GM23248 (cell line): ENCODE results near the gene SLC9A6. TPM values are rescaled to one million over a fixed set of nuclear protein-coding genes. Genes with fewer than 3 reads are reported as not detected.

Experiments
- DNase-seq: peaks from one replicate; pipeline ENCODE4 v3.0.0-alpha.2; 2015
- H2AFZ ChIP-seq: fragments of 200-600 bp; sonication (generic); 2 replicates; pipeline ENCODE4 v1.6.1; 2016; ENCODE audit warnings: antibody characterized with exemption
- H3F3A ChIP-seq: fragments of 200-600 bp; sonication (generic); 2 replicates; pipeline ENCODE4 v1.6.1; 2016; ENCODE audit warnings: mild to moderate bottlenecking, antibody characterized with exemption, mixed run types; ENCODE audit not compliant: insufficient read depth
- H3K27ac ChIP-seq: fragments of 200-600 bp; sonication (generic); 2 replicates; pipeline ENCODE4 v1.5.1; 2016; ENCODE audit warnings: mild to moderate bottlenecking
- H3K27me3 ChIP-seq: fragments of 200-600 bp; sonication (generic); replicated peaks from 2 replicates; pipeline ENCODE4 v1.6.1; 2016; ENCODE audit warnings: mild to moderate bottlenecking; ENCODE audit not compliant: insufficient read depth
- H3K36me3 ChIP-seq: fragments of 200-600 bp; sonication (generic); 2 replicates; pipeline ENCODE4 v1.6.1; 2016; ENCODE audit warnings: low read depth, mild to moderate bottlenecking
- H3K4me1 ChIP-seq: fragments of 200-600 bp; sonication (generic); 2 replicates; pipeline ENCODE4 v1.6.1; 2016; ENCODE audit warnings: mild to moderate bottlenecking; ENCODE audit not compliant: insufficient read depth
- H3K4me2 ChIP-seq: fragments of 200-600 bp; sonication (generic); one replicate; pipeline ENCODE4 v1.6.1; 2016; ENCODE audit warnings: mild to moderate bottlenecking; ENCODE audit not compliant: unreplicated experiment
- H3K4me3 ChIP-seq: fragments of 200-600 bp; sonication (generic); 2 replicates; pipeline ENCODE4 v1.5.1; 2016; ENCODE audit warnings: mild to moderate bottlenecking
- H3K79me2 ChIP-seq: fragments of 200-600 bp; sonication (generic); 2 replicates; pipeline ENCODE4 v1.6.1; 2016; ENCODE audit warnings: mild to moderate bottlenecking; ENCODE audit not compliant: insufficient read depth
- H3K9ac ChIP-seq: fragments of 200-600 bp; sonication (generic); 2 replicates; pipeline ENCODE4 v1.6.1; 2016; ENCODE audit warnings: mild to moderate bottlenecking
- H3K9me2 ChIP-seq: fragments of 200-600 bp; sonication (generic); 2 replicates; pipeline ENCODE4 v1.6.1; 2016; ENCODE audit warnings: mixed run types, mild to moderate bottlenecking, moderate library complexity; ENCODE audit not compliant: insufficient read depth
- H3K9me3 ChIP-seq: fragments of 200-600 bp; sonication (generic); one replicate; pipeline ENCODE4 v1.6.1; 2017; ENCODE audit warnings: low read depth
- H4K20me1 ChIP-seq: fragments of 200-600 bp; sonication (generic); 2 replicates; pipeline ENCODE4 v1.6.0; 2016; ENCODE audit not compliant: insufficient read depth
- EZH2 ChIP-seq: fragments of 200-600 bp; sonication (generic); IDR thresholded peaks from 2 replicates; pipeline ENCODE4 v1.6.1; 2018; ENCODE audit warnings: antibody characterized with exemption, mild to moderate bottlenecking; ENCODE audit not compliant: insufficient read depth, poor library complexity, severe bottlenecking
- EZH2phosphoT487 ChIP-seq: fragments of 200-600 bp; sonication (generic); IDR thresholded peaks from 2 replicates; pipeline ENCODE4 v1.6.1; 2018; ENCODE audit warnings: antibody characterized with exemption, moderate library complexity, mild to moderate bottlenecking, low read depth; ENCODE audit not compliant: insufficient read depth
- WGBS, 2 experiments: methylation state at CpG; one replicate each; pipeline ENCODE4 v1.1.6; 2015 to 2017; ENCODE audit warnings: low lambda C conversion rate in 2 of 2, low coverage in 1 of 2; ENCODE audit errors: missing lambda C conversion rate in 2 of 2; 5-methylcytosine and 5-hydroxymethylcytosine counted together
- in situ Hi-C: fragments of 300-500 bp; cut with MboI; formaldehyde crosslinking; loops from 2 replicates; pipeline ENCODE4 v1.15.0; 2020
- polyA plus RNA-seq: library from polyadenylated mRNA; unstranded; fragments of >200 nt; fragmentation: Nextera tagmentation; extraction: Ambion mirVana; gene quantifications from 2 replicates; pipeline ENCODE4 v1.2.1, GENCODE V29; 2016
- total RNA-seq: library from RNA; depleted of rRNA; stranded (reverse); fragments of >200 nt; shearing (Covaris generic); gene quantifications from 2 replicates; pipeline ENCODE4 v1.2.3, GENCODE V29; 2014; rRNA removed

The SLC9A6 gene
- total RNA-seq (24.5 and 27.0 TPM in 2 replicates), polyA plus RNA-seq (11.4 and 13.1 TPM in 2 replicates)

DNA sequence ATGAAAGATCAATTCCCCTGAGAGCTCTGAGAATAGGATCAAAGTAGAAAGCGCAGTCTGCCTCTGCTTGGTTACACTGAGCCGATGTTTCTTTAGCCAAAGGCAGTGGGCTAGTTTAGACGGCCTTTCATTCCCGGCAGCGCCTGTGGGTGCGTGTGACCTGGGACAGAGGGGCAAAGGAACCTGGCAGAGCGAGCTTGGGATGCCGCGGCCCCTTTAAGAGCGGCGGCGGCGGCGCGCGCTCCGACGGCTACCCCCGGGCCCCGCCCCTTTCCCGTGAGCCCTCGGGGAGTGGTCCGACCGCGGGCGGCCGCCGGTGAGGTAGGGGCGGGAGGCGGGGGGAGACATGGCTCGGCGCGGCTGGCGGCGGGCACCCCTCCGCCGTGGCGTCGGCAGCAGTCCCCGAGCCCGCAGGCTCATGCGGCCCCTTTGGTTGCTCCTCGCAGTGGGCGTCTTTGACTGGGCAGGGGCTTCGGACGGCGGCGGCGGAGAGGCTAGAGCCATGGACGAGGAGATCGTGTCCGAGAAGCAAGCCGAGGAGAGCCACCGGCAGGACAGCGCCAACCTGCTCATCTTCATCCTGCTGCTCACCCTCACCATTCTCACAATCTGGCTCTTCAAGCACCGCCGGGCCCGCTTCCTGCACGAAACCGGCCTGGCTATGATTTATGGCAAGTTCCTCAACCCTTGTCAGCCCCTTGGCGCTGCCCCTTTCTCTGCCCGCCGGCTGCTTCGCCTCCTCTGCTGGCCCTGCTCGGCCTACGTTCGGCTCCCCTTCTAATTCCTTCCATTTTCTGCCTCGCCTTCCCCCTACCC, at the start of gene SLC9A6:
TSS of gene SLC9A6 (plus strand) at position 279 of the 816 bp plus-strand sequence. CDS start at position 503, 224 bp downstream.
- in situ Hi-C loops, result no loop called here
- Histone ChIP-seq H3K4me3 (peak within 1 kb of the TSS; percentile 83), H3K9me3 (no peaks in the 10 kb centered on the region), H3K9me2 (no peaks in the 10 kb centered on the region), H3K4me2 (peak within 1 kb of the TSS; percentile 86), H3K79me2 (no peaks in the 10 kb centered on the region; the same call in 1 of the 2 replicates), H3K9ac (peak within 1 kb of the TSS; percentile 83), H3F3A (no peaks in the 10 kb centered on the region), H3K4me1 (peaks cover 13% of the 10 kb centered on the region; the same call in 1 of the 2 replicates), H2AFZ (peak within 1 kb of the TSS; percentile 96), H4K20me1 (no peaks in the 10 kb centered on the region), H3K27ac (peak within 1 kb of the TSS; percentile 34), H3K36me3 (no peaks in the 10 kb centered on the region), H3K27me3 (no peaks in the 10 kb centered on the region)
- 0 to 1% methylated on average over 3 to 22 of the region's 68 CpGs for WGBS, 2 experiments
- DNase-seq, result peak; percentile 73
- no peak for TF ChIP-seq EZH2
- no peak for TF ChIP-seq EZH2phosphoT487

DNA sequence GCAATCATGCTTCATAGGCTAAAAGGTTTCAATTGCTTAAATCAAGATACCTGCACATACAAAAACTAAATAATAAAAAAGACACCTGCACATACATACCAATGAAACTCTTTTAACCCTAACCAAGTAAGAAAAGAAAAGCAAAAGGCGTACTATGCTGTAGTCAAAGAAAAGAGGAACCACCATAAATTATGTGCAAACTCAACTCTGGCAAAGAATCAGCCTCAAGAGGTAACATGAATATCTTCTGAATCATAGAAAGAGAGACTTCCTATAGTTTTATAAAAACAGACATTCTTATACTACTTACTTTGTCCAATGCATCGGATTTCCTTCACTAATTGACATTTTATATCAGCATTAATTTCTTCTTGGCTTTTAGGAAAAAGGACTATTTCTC, 40.7 kb upstream of the SLC9A6 start:
- Histone ChIP-seq H3K4me2 (no peak overlapping the region), H3K27ac (no peak overlapping the region), H2AFZ (no peak overlapping the region), H3K4me1 (no peaks in the 10 kb centered on the region), H3K27me3 (no peaks in the 10 kb centered on the region), H3K9me3 (no peaks in the 10 kb centered on the region), H3K9ac (no peak overlapping the region), H3K36me3 (no peaks in the 10 kb centered on the region), H3F3A (no peaks in the 10 kb centered on the region), H3K9me2 (no peaks in the 10 kb centered on the region), H4K20me1 (no peaks in the 10 kb centered on the region), H3K79me2 (no peaks in the 10 kb centered on the region), H3K4me3 (no peak overlapping the region)
- no peak for DNase-seq
- in situ Hi-C loops, result no loop called here
- TF ChIP-seq EZH2 (no peak), EZH2phosphoT487 (no peak)
- WGBS, 2 experiments, result 94 to 100% methylated on average over 2 of the region's 2 CpGs

DNA sequence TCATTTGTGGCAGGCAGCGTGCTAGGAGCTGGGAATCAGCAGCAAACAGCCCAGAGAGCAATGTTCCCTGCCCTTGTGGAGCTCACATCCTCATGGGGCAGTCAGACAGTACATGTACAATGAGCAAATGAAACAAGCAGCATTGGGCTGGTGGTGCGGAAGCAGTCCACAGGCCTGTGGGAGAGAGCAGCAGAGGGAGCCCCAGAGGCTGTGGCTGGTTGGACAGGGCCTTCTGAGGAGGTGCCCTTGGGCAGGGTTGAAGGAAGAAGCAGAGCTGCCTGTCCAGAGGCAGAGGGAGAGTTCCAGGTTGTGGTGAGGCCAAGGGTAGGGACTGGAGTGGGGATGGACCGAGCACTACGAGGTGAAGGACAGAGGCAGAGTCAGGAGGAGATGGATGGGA, 33.9 kb upstream of the SLC9A6 start:
- no peak overlapping the region for H3K9ac ChIP-seq
- no peak overlapping the region for H2AFZ ChIP-seq
- H3K27me3 ChIP-seq, result no peaks in the 10 kb centered on the region
- H3K4me3 ChIP-seq, result no peak overlapping the region
- no peak overlapping the region for H3K4me2 ChIP-seq
- WGBS, 2 experiments, result 79 to 83% methylated on average over 4 of the region's 4 CpGs
- H3K9me2 ChIP-seq, result no peaks in the 10 kb centered on the region
- H3K4me1 ChIP-seq, result no peaks in the 10 kb centered on the region
- no peaks in the 10 kb centered on the region for H3K36me3 ChIP-seq
- H3K79me2 ChIP-seq, result no peaks in the 10 kb centered on the region
- no peaks in the 10 kb centered on the region for H3K9me3 ChIP-seq
- no peaks in the 10 kb centered on the region for H4K20me1 ChIP-seq
- no peak for DNase-seq
- TF ChIP-seq EZH2phosphoT487 (no peak), EZH2 (no peak)
- H3K27ac ChIP-seq, result no peak overlapping the region
- in situ Hi-C loops, result no loop called here
- H3F3A ChIP-seq, result no peaks in the 10 kb centered on the region

DNA sequence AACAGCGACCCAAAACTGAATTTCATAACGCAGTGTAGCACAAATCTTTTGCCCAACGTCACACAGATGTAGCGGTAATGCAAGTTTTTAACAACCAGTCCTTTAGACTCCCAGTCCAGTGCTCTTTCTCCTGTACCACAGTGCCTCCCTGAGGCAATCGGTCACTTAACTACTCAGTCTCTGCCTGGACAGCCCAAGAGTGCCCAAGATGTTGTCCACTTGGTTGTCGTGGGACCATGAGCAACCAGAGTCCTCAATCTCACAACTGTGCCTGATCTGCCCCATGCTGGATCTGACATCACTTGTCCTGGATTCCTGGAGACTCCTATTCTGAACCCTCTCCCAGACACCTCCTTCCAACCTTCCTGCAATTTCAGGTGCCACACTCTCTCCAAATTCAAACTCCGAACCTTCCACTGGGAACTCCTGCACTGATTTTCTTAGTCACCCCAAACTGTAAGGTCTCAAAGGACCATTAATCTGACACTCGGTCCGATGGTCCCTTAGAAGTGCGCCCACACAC, 12.1 kb upstream of the SLC9A6 start:
- Histone ChIP-seq H3K9me3 (no peaks in the 10 kb centered on the region), H3F3A (0 out of 2 replicates have a peak, but pooled peaks cover 8% of the 10 kb centered on the region), H3K4me3 (peak overlapping the region; percentile 97), H3K4me2 (peak overlapping the region; percentile 81), H3K9ac (peak overlapping the region; percentile 93), H3K79me2 (peaks cover 51% of the 10 kb centered on the region), H4K20me1 (no peaks in the 10 kb centered on the region), H3K27me3 (no peaks in the 10 kb centered on the region), H3K27ac (peak overlapping the region; percentile 96), H3K36me3 (no peaks in the 10 kb centered on the region), H3K4me1 (peaks cover 4% of the 10 kb centered on the region; the same call in 1 of the 2 replicates), H3K9me2 (no peaks in the 10 kb centered on the region), H2AFZ (peak overlapping the region; percentile 92)
- in situ Hi-C loops, result no loop called here
- TF ChIP-seq EZH2 (no peak), EZH2phosphoT487 (no peak)
- DNase-seq, result peak; percentile 46
- WGBS, 2 experiments, result 1 to 3% methylated on average over 9 to 10 of the region's 10 CpGs
